GM23248 (cell line): ENCODE results near the gene NME9.

Source experiments
- EZH2 ChIP-seq: fragments of 200-600 bp; sonication (generic); IDR thresholded peaks from 2 replicates; pipeline ENCODE4 v1.6.1; 2018; ENCODE audit warnings: antibody characterized with exemption, mild to moderate bottlenecking; ENCODE audit not compliant: insufficient read depth, poor library complexity, severe bottlenecking
- EZH2phosphoT487 ChIP-seq: fragments of 200-600 bp; sonication (generic); IDR thresholded peaks from 2 replicates; pipeline ENCODE4 v1.6.1; 2018; ENCODE audit warnings: antibody characterized with exemption, moderate library complexity, mild to moderate bottlenecking, low read depth; ENCODE audit not compliant: insufficient read depth

GRCh38 chr3:138376663-138377062 lies 47.0 kb upstream of the NME9 start:
- TF ChIP-seq EZH2 (no peak), EZH2phosphoT487 (no peak)
